Keratinocyte (primary cell): ENCODE data around the gene VTI1A. TPM values are rescaled to one million over a fixed set of nuclear protein-coding genes. Genes with fewer than 3 reads are reported as not detected.

Experiments
- DNase-seq: peaks from one replicate; pipeline ENCODE4 v3.0.0-alpha.2; 2011; ENCODE audit warnings: low read depth, missing footprints, low spot score
- FAIRE-seq: peaks from 2 replicates; lab custom pipeline; 2011; peaks lifted over from hg19 to GRCh38; lab: Jason Lieb, UNC
- H2AFZ ChIP-seq: 2 replicates; pipeline ENCODE4 v1.6.0; 2012; ENCODE audit warnings: low read length, control low read depth, inconsistent platforms; ENCODE audit not compliant: control insufficient read depth
- H3K27ac ChIP-seq: 2 replicates; pipeline ENCODE4 v1.5.1; 2011; ENCODE audit warnings: low read length; ENCODE audit not compliant: control insufficient read depth, insufficient read depth
- H3K27me3 ChIP-seq: 3 replicates; pipeline ENCODE4 v1.6.0; 2011; ENCODE audit warnings: low read length; ENCODE audit not compliant: control insufficient read depth, insufficient read depth; ENCODE audit errors: extremely low read depth
- H3K36me3 ChIP-seq, 2 experiments: 2 replicates in 1 of 2; 3 replicates in 1 of 2; pipeline ENCODE4 v1.5.1; 2011; ENCODE audit warnings: low read length in 2 of 2, mild to moderate bottlenecking in 1 of 2; ENCODE audit not compliant: control insufficient read depth in 2 of 2, insufficient read depth in 2 of 2; ENCODE audit errors: extremely low read depth in 1 of 2
- H3K4me1 ChIP-seq: 3 replicates; pipeline ENCODE4 v1.5.1; 2011; ENCODE audit warnings: low read length; ENCODE audit not compliant: control insufficient read depth, insufficient read depth; ENCODE audit errors: extremely low read depth
- H3K4me2 ChIP-seq: 3 replicates; pipeline ENCODE4 v1.6.0; 2011; ENCODE audit warnings: low read depth, low read length; ENCODE audit not compliant: control insufficient read depth, insufficient read depth; ENCODE audit errors: extremely low read depth
- H3K4me3 ChIP-seq, 3 experiments: fragments of 200-600 bp in 1 of 3; sonication (generic) in 1 of 3; 2 replicates in 2 of 3; 3 replicates in 1 of 3; pipeline ENCODE4 v1.5.1; 2011 to 2016; ENCODE audit warnings: low read length in 3 of 3, mild to moderate bottlenecking in 3 of 3, control low read depth in 2 of 3, inconsistent platforms in 1 of 3, low read depth in 1 of 3, mixed read lengths in 1 of 3, mixed run types in 1 of 3, moderate library complexity in 1 of 3; ENCODE audit not compliant: control insufficient read depth in 2 of 3, insufficient read depth in 2 of 3; ENCODE audit errors: extremely low read depth in 1 of 3
- H3K79me2 ChIP-seq: 2 replicates; pipeline ENCODE4 v1.6.0; 2012; ENCODE audit warnings: low read length; ENCODE audit not compliant: control insufficient read depth, insufficient read depth
- H3K9ac ChIP-seq: 3 replicates; pipeline ENCODE4 v1.6.0; 2011; ENCODE audit warnings: low read length; ENCODE audit not compliant: control insufficient read depth, insufficient read depth; ENCODE audit errors: extremely low read depth
- H3K9me1 ChIP-seq: 3 replicates; pipeline ENCODE4 v1.6.0; 2011; ENCODE audit warnings: low read length; ENCODE audit not compliant: control insufficient read depth, insufficient read depth; ENCODE audit errors: extremely low read depth
- H3K9me3 ChIP-seq: 2 replicates; pipeline ENCODE4 v1.5.1; 2012; ENCODE audit warnings: low read depth, low read length; ENCODE audit not compliant: control insufficient read depth
- H4K20me1 ChIP-seq: 3 replicates; pipeline ENCODE4 v1.6.0; 2011; ENCODE audit warnings: low read length; ENCODE audit not compliant: control insufficient read depth, insufficient read depth; ENCODE audit errors: extremely low read depth
- EZH2 ChIP-seq: IDR thresholded peaks from one replicate; pipeline ENCODE4 v1.6.1; 2012; ENCODE audit warnings: inconsistent platforms, mild to moderate bottlenecking, low read length, moderate library complexity
- dilution Hi-C: fragments of 300-500 bp; cut with MboI; formaldehyde crosslinking; loops from one replicate; pipeline ENCODE4 v1.7.0; 2020; ENCODE audit warnings: low sequenced_read_pairs; ENCODE audit not compliant: extremely low pct_ligation_motif_present
- polyA plus RNA-seq, 5 experiments: library from polyadenylated mRNA; depleted of rRNA in 3 of 5; stranded (reverse) in 3 of 5; stranded (forward) in 1 of 5; unstranded in 1 of 5; fragments of >200 nt; gene quantifications; 1 replicate in 1 of 5; 2 replicates in 3 of 5; 3 replicates in 1 of 5; pipeline versions ENCODE4 v1.2.1 to v1.2.3, GENCODE V29; 2011 to 2012; ENCODE audit warnings: missing spikeins in 2 of 5, low read depth in 1 of 5, low replicate concordance in 1 of 5
- TF ChIP-seq, protein P1 (sequence below), 3 experiments: IDR thresholded peaks in 1 of 3; conservative IDR thresholded peaks in 1 of 3; optimal IDR thresholded peaks in 1 of 3; 2 replicates in 2 of 3; 3 replicates in 1 of 3; pipeline versions ENCODE3 to v1.5.1; 2011; ENCODE audit warnings: low read length in 3 of 3, mild to moderate bottlenecking in 3 of 3, moderate library complexity in 2 of 3, control low read depth in 1 of 3, inconsistent platforms in 1 of 3; ENCODE audit not compliant: insufficient read depth in 2 of 3; ENCODE audit errors: extremely low read depth in 1 of 3

VTI1A gene
- polyA plus RNA-seq, 1 donor (not counting 4 experiments of a cell fraction or from before 2014, with no cell fraction given): 18.5 TPM

DNA sequence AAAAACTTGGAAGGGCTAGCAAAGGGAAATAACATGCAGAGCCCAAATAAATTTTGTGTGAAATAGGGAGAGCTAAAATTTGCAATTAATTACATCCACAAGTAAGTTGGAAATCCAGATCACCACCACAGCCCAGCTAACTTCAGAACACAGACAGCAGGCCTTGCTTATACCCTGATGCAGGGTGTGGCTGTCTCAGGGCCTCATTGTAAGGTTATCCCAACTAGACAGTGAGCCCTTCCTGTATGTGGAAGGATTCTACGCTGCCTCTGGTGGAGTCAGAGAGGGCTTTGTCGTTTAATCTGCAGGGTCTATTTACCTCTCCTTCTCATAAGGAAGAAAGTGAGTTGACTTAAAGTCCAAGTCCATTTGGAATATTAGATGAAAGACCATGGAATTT is 322.1 kb downstream of the VTI1A start:
- no peak overlapping the region for H3K4me2 ChIP-seq
- no peak overlapping the region for H3K4me3 ChIP-seq
- H2AFZ ChIP-seq: no peak overlapping the region
- DNase-seq: no peak
- dilution Hi-C loops: no loop called here
- H3K27ac ChIP-seq: no peak overlapping the region
- H3K9ac ChIP-seq: no peak overlapping the region
- H3K36me3 ChIP-seq: no peaks in the 10 kb centered on the region
- no peaks in the 10 kb centered on the region for H3K9me1 ChIP-seq
- H3K4me1 ChIP-seq: peaks cover 24% of the 10 kb centered on the region
- H3K9me3 ChIP-seq: no peaks in the 10 kb centered on the region
- H4K20me1 ChIP-seq: no peaks in the 10 kb centered on the region
- no peaks in the 10 kb centered on the region for H3K27me3 ChIP-seq
- no peaks in the 10 kb centered on the region for H3K79me2 ChIP-seq
- FAIRE-seq: no peak
- TF ChIP-seq, protein P1, sequence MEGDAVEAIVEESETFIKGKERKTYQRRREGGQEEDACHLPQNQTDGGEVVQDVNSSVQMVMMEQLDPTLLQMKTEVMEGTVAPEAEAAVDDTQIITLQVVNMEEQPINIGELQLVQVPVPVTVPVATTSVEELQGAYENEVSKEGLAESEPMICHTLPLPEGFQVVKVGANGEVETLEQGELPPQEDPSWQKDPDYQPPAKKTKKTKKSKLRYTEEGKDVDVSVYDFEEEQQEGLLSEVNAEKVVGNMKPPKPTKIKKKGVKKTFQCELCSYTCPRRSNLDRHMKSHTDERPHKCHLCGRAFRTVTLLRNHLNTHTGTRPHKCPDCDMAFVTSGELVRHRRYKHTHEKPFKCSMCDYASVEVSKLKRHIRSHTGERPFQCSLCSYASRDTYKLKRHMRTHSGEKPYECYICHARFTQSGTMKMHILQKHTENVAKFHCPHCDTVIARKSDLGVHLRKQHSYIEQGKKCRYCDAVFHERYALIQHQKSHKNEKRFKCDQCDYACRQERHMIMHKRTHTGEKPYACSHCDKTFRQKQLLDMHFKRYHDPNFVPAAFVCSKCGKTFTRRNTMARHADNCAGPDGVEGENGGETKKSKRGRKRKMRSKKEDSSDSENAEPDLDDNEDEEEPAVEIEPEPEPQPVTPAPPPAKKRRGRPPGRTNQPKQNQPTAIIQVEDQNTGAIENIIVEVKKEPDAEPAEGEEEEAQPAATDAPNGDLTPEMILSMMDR (optimal IDR thresholded peaks at IDR 0.05 in 1 of 3, IDR thresholded peaks at IDR 0.05 in 1 of 3, conservative IDR thresholded peaks at IDR 0.05 in 1 of 3; ENCODE audit: extremely low read depth in 1 of 3, insufficient read depth in 2 of 3, low read length in 3 of 3): no peak
- TF ChIP-seq EZH2: no peak

DNA sequence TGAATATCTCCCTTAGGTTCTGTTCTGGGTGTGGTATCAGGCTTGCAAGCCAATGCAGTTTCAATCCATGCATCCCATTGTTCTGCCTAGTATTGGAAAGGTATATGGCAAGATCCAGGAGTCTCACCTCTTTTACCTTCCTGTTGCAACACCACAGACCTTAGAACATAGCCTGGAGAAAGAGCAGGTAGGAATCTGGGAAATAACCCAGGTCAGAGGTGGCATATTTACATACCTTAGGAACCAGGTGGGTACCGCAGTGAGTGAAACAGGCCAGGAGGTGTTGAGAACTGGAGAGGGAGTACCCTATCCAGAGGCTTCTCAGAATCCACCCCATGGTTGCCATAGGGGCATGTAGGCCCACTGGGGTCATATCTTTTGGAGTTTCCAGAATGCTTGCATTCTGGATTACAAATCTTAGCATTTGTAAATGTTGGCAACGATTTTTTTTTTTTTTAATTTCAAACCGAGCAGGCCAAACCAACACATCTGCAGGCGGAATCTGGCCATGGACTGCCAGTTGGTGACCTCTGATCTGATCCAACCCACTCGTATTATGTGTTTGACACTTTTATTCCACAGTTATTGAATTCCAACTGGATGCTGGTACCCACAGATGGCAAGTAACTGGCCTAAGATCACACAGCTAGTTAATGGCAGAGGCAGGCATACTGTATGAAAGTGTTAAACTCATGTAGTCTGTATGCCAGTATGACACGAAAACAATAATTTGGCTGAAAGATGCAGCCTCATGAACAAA is 322.8 kb downstream of the VTI1A start:
- no peak overlapping the region for H3K4me2 ChIP-seq
- H2AFZ ChIP-seq: no peak overlapping the region
- H3K9me1 ChIP-seq: no peaks in the 10 kb centered on the region
- H3K36me3 ChIP-seq: no peaks in the 10 kb centered on the region
- peaks cover 24% of the 10 kb centered on the region for H3K4me1 ChIP-seq
- H3K4me3 ChIP-seq: no peak overlapping the region
- H4K20me1 ChIP-seq: no peaks in the 10 kb centered on the region
- H3K79me2 ChIP-seq: no peaks in the 10 kb centered on the region
- FAIRE-seq (no peak), DNase-seq (no peak)
- no peak for TF ChIP-seq EZH2
- TF ChIP-seq, protein P1 (optimal IDR thresholded peaks at IDR 0.05 in 1 of 3, IDR thresholded peaks at IDR 0.05 in 1 of 3, conservative IDR thresholded peaks at IDR 0.05 in 1 of 3; ENCODE audit: extremely low read depth in 1 of 3, insufficient read depth in 2 of 3, low read length in 3 of 3): no peak
- no peaks in the 10 kb centered on the region for H3K27me3 ChIP-seq
- dilution Hi-C loops: no loop called here
- H3K9me3 ChIP-seq: no peaks in the 10 kb centered on the region
- no peak overlapping the region for H3K27ac ChIP-seq
- no peak overlapping the region for H3K9ac ChIP-seq
